WTC11 (cell line): ENCODE results near the gene LYZ. TPM values are rescaled to one million over a fixed set of nuclear protein-coding genes. Genes with fewer than 3 reads are reported as not detected.

Source experiments
- ATAC-seq: fragments of 200-7000 bp; cut with Tn5 transposase; 2 replicates; pipeline ENCODE4 v1.10.0; 2021; ENCODE audit warnings: mild to moderate bottlenecking, moderate library complexity
- CTCF ChIA-PET: fragments of 300-600 bp; sonication (Branson Sonifier 250); formaldehyde crosslinking; loops from one replicate; lab custom pipeline; 2021; ENCODE audit warnings: antibody characterized with exemption; lab: Charles Lee
- POLR2A ChIA-PET: fragments of 350-600 bp; sonication (Branson Sonifier 250); formaldehyde crosslinking; loops from one replicate; lab custom pipeline; 2021; ENCODE audit warnings: antibody characterized with exemption; lab: Charles Lee
- DNase-seq: peaks from one replicate; pipeline ENCODE4 v3.0.0; 2021; ENCODE audit warnings: low spot score
- H3K27ac Mint-ChIP-seq: 2 replicates; pipeline ENCODE4 v1.8.0; 2021; ENCODE audit warnings: mixed read lengths
- H3K27me3 Mint-ChIP-seq: 2 replicates; pipeline ENCODE4 v1.8.0; 2021; ENCODE audit warnings: low read depth, mild to moderate bottlenecking, moderate library complexity, mixed read lengths
- H3K36me3 Mint-ChIP-seq: 2 replicates; pipeline ENCODE4 v1.8.0; 2021; ENCODE audit warnings: mixed read lengths
- H3K4me1 Mint-ChIP-seq: 2 replicates; pipeline ENCODE4 v1.8.0; 2022; ENCODE audit warnings: mixed read lengths
- H3K4me3 Mint-ChIP-seq: 2 replicates; pipeline ENCODE4 v1.8.0; 2021; ENCODE audit warnings: mild to moderate bottlenecking, moderate library complexity, mixed read lengths
- H3K9me3 Mint-ChIP-seq: 2 replicates; pipeline ENCODE4 v1.8.0; 2021; ENCODE audit warnings: mixed read lengths
- ELF4 ChIP-seq: sonication (generic); formaldehyde crosslinking; IDR thresholded peaks from 2 replicates; pipeline ENCODE4 v1.8.1; 2022; ENCODE audit warnings: low read depth, mild to moderate bottlenecking, moderate library complexity, missing genetic modification reagents
- EMX1 ChIP-seq: fragments of 250-450 bp; sonication (Bioruptor Pico); IDR thresholded peaks from 2 replicates; pipeline ENCODE4 v1.8.0; 2021; ENCODE audit warnings: mild to moderate bottlenecking
- NFATC4 ChIP-seq: fragments of 250-450 bp; sonication (Bioruptor Pico); IDR thresholded peaks from 2 replicates; pipeline ENCODE4 v1.9.0; 2021; ENCODE audit warnings: mild to moderate bottlenecking
- OVOL2 ChIP-seq: fragments of 250-450 bp; sonication (Bioruptor Pico); IDR thresholded peaks from 2 replicates; pipeline ENCODE4 v1.9.0; 2021; ENCODE audit warnings: mild to moderate bottlenecking, borderline replicate concordance
- RELA ChIP-seq: sonication (generic); formaldehyde crosslinking; IDR thresholded peaks from 2 replicates; pipeline ENCODE4 v1.8.1; 2022; ENCODE audit warnings: missing genetic modification reagents, mild to moderate bottlenecking, borderline replicate concordance
- RORB ChIP-seq: fragments of 250-450 bp; sonication (Bioruptor Pico); IDR thresholded peaks from 2 replicates; pipeline ENCODE4 v1.9.0; 2021; ENCODE audit warnings: mild to moderate bottlenecking
- SMAD4 ChIP-seq: sonication (generic); formaldehyde crosslinking; IDR thresholded peaks from 2 replicates; pipeline ENCODE4 v1.8.0; 2022; ENCODE audit warnings: mild to moderate bottlenecking, missing genetic modification reagents
- SOX15 ChIP-seq: fragments of 250-450 bp; sonication (Bioruptor Pico); IDR thresholded peaks from 2 replicates; pipeline ENCODE4 v1.9.0; 2021; ENCODE audit warnings: mild to moderate bottlenecking
- SP1 ChIP-seq: sonication (generic); formaldehyde crosslinking; conservative IDR thresholded peaks from 2 replicates; pipeline ENCODE4 v1.8.1; 2022; ENCODE audit warnings: missing genetic modification reagents
- TCF7 ChIP-seq: sonication (generic); formaldehyde crosslinking; IDR thresholded peaks from 2 replicates; pipeline ENCODE4 v1.8.0; 2022; ENCODE audit warnings: mild to moderate bottlenecking, low read depth, missing genetic modification reagents, moderate library complexity
- ZBTB21 ChIP-seq: sonication (generic); formaldehyde crosslinking; IDR thresholded peaks from 2 replicates; pipeline ENCODE4 v1.8.1; 2023; ENCODE audit warnings: mild to moderate bottlenecking, missing genetic modification reagents, borderline replicate concordance
- ZNF219 ChIP-seq: sonication (generic); formaldehyde crosslinking; IDR thresholded peaks from 2 replicates; pipeline ENCODE4 v1.8.0; 2023; ENCODE audit warnings: missing genetic modification reagents, mild to moderate bottlenecking, borderline replicate concordance
- total RNA-seq: library from RNA; stranded (reverse); gene quantifications from 3 replicates; pipeline ENCODE4 v1.2.3, GENCODE V29; 2021
- TF ChIP-seq, protein P1 (sequence below): sonication (generic); formaldehyde crosslinking; conservative IDR thresholded peaks from 2 replicates; pipeline ENCODE4 v1.8.1; 2023; ENCODE audit warnings: mild to moderate bottlenecking, low read depth, missing genetic modification reagents, moderate library complexity
- TF ChIP-seq, protein P2 (sequence below): sonication (generic); formaldehyde crosslinking; IDR thresholded peaks from 2 replicates; pipeline ENCODE4 v1.8.1; 2023; ENCODE audit warnings: mild to moderate bottlenecking, moderate library complexity, missing genetic modification reagents
- TF ChIP-seq, protein P3 (sequence below): fragments of 250-450 bp; sonication (Bioruptor Pico); IDR thresholded peaks from 2 replicates; pipeline ENCODE4 v1.9.0; 2021; ENCODE audit warnings: mild to moderate bottlenecking, borderline replicate concordance
- TF ChIP-seq, protein P4 (sequence below): sonication (generic); formaldehyde crosslinking; IDR thresholded peaks from 2 replicates; pipeline ENCODE4 v1.8.0; 2023; ENCODE audit warnings: missing genetic modification reagents, mild to moderate bottlenecking, borderline replicate concordance
- TF ChIP-seq, protein P5 (sequence below): sonication (generic); formaldehyde crosslinking; IDR thresholded peaks from 2 replicates; pipeline ENCODE4 v1.8.1; 2023; ENCODE audit warnings: mild to moderate bottlenecking, missing genetic modification reagents, borderline replicate concordance
- TF ChIP-seq, protein P6 (sequence below): sonication (generic); formaldehyde crosslinking; IDR thresholded peaks from 2 replicates; pipeline ENCODE4 v1.8.1; 2022; ENCODE audit warnings: mild to moderate bottlenecking, moderate library complexity, missing genetic modification reagents

LYZ gene
- total RNA-seq, 1 experiment from 2014 or later = 1.0 TPM

DNA sequence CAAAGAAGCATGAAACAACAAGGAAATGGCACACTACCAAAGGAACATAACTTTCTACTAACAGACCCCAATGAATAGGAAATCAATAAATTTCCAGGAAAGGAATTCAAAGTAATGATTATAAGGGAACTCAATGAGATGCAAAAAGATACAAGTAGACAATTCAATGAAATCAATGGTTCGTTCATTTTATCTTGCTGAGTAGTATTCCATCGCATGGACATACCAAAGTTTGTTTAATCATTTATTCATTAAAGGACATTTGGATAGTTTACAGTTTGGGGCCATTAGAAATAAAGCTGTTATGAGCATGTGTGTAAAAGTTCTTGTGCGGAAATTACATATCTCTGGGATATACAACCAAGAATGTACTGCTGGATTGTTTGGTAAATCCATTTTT, 35.0 kb upstream of the LYZ start:
- no peak for ATAC-seq
- ChIA-PET POLR2A (no interaction called here), CTCF (no interaction called here)
- DNase-seq = no peak
- Mint-ChIP-seq H3K36me3 (peaks cover 18% of the 10 kb centered on the region), H3K27me3 (no peaks in the 10 kb centered on the region; the same call in 1 of the 2 replicates), H3K4me3 (no peak overlapping the region), H3K27ac (no peak overlapping the region), H3K9me3 (peaks cover 49% of the 10 kb centered on the region), H3K4me1 (peaks cover 5% of the 10 kb centered on the region; the same call in 1 of the 2 replicates)
- TF ChIP-seq NFATC4 (CRISPR knock-in tag) = no peak
- TF ChIP-seq SMAD4 (CRISPR knock-in tag) = no peak
- TF ChIP-seq, protein P1, sequence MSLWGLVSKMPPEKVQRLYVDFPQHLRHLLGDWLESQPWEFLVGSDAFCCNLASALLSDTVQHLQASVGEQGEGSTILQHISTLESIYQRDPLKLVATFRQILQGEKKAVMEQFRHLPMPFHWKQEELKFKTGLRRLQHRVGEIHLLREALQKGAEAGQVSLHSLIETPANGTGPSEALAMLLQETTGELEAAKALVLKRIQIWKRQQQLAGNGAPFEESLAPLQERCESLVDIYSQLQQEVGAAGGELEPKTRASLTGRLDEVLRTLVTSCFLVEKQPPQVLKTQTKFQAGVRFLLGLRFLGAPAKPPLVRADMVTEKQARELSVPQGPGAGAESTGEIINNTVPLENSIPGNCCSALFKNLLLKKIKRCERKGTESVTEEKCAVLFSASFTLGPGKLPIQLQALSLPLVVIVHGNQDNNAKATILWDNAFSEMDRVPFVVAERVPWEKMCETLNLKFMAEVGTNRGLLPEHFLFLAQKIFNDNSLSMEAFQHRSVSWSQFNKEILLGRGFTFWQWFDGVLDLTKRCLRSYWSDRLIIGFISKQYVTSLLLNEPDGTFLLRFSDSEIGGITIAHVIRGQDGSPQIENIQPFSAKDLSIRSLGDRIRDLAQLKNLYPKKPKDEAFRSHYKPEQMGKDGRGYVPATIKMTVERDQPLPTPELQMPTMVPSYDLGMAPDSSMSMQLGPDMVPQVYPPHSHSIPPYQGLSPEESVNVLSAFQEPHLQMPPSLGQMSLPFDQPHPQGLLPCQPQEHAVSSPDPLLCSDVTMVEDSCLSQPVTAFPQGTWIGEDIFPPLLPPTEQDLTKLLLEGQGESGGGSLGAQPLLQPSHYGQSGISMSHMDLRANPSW (CRISPR knock-in tag) = no peak
- TF ChIP-seq EMX1 (CRISPR knock-in tag) = no peak
- TF ChIP-seq, protein P2, sequence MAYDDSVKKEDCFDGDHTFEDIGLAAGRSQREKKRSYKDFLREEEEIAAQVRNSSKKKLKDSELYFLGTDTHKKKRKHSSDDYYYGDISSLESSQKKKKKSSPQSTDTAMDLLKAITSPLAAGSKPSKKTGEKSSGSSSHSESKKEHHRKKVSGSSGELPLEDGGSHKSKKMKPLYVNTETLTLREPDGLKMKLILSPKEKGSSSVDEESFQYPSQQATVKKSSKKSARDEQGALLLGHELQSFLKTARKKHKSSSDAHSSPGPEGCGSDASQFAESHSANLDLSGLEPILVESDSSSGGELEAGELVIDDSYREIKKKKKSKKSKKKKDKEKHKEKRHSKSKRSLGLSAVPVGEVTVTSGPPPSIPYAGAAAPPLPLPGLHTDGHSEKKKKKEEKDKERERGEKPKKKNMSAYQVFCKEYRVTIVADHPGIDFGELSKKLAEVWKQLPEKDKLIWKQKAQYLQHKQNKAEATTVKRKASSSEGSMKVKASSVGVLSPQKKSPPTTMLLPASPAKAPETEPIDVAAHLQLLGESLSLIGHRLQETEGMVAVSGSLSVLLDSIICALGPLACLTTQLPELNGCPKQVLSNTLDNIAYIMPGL (CRISPR knock-in tag) = no peak
- no peak for TF ChIP-seq RORB (CRISPR knock-in tag)
- no peak for TF ChIP-seq ZNF219 (CRISPR knock-in tag)
- TF ChIP-seq, protein P3, sequence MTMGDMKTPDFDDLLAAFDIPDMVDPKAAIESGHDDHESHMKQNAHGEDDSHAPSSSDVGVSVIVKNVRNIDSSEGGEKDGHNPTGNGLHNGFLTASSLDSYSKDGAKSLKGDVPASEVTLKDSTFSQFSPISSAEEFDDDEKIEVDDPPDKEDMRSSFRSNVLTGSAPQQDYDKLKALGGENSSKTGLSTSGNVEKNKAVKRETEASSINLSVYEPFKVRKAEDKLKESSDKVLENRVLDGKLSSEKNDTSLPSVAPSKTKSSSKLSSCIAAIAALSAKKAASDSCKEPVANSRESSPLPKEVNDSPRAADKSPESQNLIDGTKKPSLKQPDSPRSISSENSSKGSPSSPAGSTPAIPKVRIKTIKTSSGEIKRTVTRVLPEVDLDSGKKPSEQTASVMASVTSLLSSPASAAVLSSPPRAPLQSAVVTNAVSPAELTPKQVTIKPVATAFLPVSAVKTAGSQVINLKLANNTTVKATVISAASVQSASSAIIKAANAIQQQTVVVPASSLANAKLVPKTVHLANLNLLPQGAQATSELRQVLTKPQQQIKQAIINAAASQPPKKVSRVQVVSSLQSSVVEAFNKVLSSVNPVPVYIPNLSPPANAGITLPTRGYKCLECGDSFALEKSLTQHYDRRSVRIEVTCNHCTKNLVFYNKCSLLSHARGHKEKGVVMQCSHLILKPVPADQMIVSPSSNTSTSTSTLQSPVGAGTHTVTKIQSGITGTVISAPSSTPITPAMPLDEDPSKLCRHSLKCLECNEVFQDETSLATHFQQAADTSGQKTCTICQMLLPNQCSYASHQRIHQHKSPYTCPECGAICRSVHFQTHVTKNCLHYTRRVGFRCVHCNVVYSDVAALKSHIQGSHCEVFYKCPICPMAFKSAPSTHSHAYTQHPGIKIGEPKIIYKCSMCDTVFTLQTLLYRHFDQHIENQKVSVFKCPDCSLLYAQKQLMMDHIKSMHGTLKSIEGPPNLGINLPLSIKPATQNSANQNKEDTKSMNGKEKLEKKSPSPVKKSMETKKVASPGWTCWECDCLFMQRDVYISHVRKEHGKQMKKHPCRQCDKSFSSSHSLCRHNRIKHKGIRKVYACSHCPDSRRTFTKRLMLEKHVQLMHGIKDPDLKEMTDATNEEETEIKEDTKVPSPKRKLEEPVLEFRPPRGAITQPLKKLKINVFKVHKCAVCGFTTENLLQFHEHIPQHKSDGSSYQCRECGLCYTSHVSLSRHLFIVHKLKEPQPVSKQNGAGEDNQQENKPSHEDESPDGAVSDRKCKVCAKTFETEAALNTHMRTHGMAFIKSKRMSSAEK (CRISPR knock-in tag) = no peak
- TF ChIP-seq TCF7 = no peak
- TF ChIP-seq ELF4 = no peak
- TF ChIP-seq, protein P4, sequence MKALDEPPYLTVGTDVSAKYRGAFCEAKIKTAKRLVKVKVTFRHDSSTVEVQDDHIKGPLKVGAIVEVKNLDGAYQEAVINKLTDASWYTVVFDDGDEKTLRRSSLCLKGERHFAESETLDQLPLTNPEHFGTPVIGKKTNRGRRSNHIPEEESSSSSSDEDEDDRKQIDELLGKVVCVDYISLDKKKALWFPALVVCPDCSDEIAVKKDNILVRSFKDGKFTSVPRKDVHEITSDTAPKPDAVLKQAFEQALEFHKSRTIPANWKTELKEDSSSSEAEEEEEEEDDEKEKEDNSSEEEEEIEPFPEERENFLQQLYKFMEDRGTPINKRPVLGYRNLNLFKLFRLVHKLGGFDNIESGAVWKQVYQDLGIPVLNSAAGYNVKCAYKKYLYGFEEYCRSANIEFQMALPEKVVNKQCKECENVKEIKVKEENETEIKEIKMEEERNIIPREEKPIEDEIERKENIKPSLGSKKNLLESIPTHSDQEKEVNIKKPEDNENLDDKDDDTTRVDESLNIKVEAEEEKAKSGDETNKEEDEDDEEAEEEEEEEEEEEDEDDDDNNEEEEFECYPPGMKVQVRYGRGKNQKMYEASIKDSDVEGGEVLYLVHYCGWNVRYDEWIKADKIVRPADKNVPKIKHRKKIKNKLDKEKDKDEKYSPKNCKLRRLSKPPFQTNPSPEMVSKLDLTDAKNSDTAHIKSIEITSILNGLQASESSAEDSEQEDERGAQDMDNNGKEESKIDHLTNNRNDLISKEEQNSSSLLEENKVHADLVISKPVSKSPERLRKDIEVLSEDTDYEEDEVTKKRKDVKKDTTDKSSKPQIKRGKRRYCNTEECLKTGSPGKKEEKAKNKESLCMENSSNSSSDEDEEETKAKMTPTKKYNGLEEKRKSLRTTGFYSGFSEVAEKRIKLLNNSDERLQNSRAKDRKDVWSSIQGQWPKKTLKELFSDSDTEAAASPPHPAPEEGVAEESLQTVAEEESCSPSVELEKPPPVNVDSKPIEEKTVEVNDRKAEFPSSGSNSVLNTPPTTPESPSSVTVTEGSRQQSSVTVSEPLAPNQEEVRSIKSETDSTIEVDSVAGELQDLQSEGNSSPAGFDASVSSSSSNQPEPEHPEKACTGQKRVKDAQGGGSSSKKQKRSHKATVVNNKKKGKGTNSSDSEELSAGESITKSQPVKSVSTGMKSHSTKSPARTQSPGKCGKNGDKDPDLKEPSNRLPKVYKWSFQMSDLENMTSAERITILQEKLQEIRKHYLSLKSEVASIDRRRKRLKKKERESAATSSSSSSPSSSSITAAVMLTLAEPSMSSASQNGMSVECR (CRISPR knock-in tag) = no peak
- no peak for TF ChIP-seq RELA (CRISPR knock-in tag)
- no peak for TF ChIP-seq ZBTB21
- TF ChIP-seq SOX15 (CRISPR knock-in tag) = no peak
- TF ChIP-seq OVOL2 (CRISPR knock-in tag) = no peak
- TF ChIP-seq SP1 (CRISPR knock-in tag) = no peak
- TF ChIP-seq, protein P5, sequence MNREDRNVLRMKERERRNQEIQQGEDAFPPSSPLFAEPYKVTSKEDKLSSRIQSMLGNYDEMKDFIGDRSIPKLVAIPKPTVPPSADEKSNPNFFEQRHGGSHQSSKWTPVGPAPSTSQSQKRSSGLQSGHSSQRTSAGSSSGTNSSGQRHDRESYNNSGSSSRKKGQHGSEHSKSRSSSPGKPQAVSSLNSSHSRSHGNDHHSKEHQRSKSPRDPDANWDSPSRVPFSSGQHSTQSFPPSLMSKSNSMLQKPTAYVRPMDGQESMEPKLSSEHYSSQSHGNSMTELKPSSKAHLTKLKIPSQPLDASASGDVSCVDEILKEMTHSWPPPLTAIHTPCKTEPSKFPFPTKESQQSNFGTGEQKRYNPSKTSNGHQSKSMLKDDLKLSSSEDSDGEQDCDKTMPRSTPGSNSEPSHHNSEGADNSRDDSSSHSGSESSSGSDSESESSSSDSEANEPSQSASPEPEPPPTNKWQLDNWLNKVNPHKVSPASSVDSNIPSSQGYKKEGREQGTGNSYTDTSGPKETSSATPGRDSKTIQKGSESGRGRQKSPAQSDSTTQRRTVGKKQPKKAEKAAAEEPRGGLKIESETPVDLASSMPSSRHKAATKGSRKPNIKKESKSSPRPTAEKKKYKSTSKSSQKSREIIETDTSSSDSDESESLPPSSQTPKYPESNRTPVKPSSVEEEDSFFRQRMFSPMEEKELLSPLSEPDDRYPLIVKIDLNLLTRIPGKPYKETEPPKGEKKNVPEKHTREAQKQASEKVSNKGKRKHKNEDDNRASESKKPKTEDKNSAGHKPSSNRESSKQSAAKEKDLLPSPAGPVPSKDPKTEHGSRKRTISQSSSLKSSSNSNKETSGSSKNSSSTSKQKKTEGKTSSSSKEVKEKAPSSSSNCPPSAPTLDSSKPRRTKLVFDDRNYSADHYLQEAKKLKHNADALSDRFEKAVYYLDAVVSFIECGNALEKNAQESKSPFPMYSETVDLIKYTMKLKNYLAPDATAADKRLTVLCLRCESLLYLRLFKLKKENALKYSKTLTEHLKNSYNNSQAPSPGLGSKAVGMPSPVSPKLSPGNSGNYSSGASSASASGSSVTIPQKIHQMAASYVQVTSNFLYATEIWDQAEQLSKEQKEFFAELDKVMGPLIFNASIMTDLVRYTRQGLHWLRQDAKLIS (CRISPR knock-in tag) = no peak
- TF ChIP-seq, protein P6, sequence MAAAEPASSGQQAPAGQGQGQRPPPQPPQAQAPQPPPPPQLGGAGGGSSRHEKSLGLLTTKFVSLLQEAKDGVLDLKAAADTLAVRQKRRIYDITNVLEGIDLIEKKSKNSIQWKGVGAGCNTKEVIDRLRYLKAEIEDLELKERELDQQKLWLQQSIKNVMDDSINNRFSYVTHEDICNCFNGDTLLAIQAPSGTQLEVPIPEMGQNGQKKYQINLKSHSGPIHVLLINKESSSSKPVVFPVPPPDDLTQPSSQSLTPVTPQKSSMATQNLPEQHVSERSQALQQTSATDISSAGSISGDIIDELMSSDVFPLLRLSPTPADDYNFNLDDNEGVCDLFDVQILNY (CRISPR knock-in tag) = no peak
